GM18511 (cell line): ENCODE measurements around the gene PDE2A.

Experiments
- ATAC-seq: cut with Tn5 transposase; IDR thresholded peaks from one replicate; pipeline ENCODE4 v1.9.1; 2021; ENCODE audit warnings: mild to moderate bottlenecking, moderate library complexity; ENCODE audit not compliant: unreplicated experiment

Gene PDE2A

GRCh38 chr11:72641522-72642042, 32.6 kb downstream of the PDE2A start:
- no peak for ATAC-seq

- no peak for ATAC-seq
Observed at GRCh38 chr11:72639502-72640375, 34.5 kb downstream of the PDE2A start.

- no peak for ATAC-seq
Observed at GRCh38 chr11:72637926-72638325, 36.3 kb downstream of the PDE2A start.

- ATAC-seq, result no peak
Observed at GRCh38 chr11:72637198-72637597, 37.0 kb downstream of the PDE2A start.

- no peak for ATAC-seq
Observed at GRCh38 chr11:72636376-72636775, 37.8 kb downstream of the PDE2A start.

- ATAC-seq, result no peak
Observed at GRCh38 chr11:72635933-72636332, 38.3 kb downstream of the PDE2A start.

- no peak for ATAC-seq
Observed at GRCh38 chr11:72635309-72635915, 38.8 kb downstream of the PDE2A start.

GRCh38 chr11:72634472-72635095, 39.6 kb downstream of the PDE2A start:
- ATAC-seq, result no peak

- ATAC-seq, result no peak
Observed at GRCh38 chr11:72634016-72634415, 40.2 kb downstream of the PDE2A start.

- ATAC-seq, result no peak
Observed at GRCh38 chr11:72633068-72633467, 41.2 kb downstream of the PDE2A start.

GRCh38 chr11:72631806-72632731, 42.2 kb downstream of the PDE2A start:
- no peak for ATAC-seq

GRCh38 chr11:72630104-72630852, 43.9 kb downstream of the PDE2A start:
- ATAC-seq, result no peak

- no peak for ATAC-seq
Observed at GRCh38 chr11:72629266-72629665, 45.0 kb downstream of the PDE2A start.

- ATAC-seq, result no peak
Observed at GRCh38 chr11:72627594-72628281, 46.5 kb downstream of the PDE2A start.

GRCh38 chr11:72626414-72626936, 47.7 kb downstream of the PDE2A start:
- ATAC-seq, result no peak

GRCh38 chr11:72625691-72626413, 48.4 kb downstream of the PDE2A start:
- no peak for ATAC-seq

- no peak for ATAC-seq
Observed at GRCh38 chr11:72624496-72625201, 49.6 kb downstream of the PDE2A start.

GRCh38 chr11:72623052-72623451, 51.2 kb downstream of the PDE2A start:
- ATAC-seq, result no peak
